ENCODE measurements around the gene GDPD1. TPM values are rescaled to one million over a fixed set of nuclear protein-coding genes. Genes with fewer than 3 reads are reported as not detected.
"Not testable (repeated sequence)": the region's sequence is repeated elsewhere in the genome, so short reads cannot be mapped to it uniquely, and the experiment has no call there.

GDPD1 gene
- total RNA-seq, 1 donor from 2014 or later, result 0.68 TPM

DNA sequence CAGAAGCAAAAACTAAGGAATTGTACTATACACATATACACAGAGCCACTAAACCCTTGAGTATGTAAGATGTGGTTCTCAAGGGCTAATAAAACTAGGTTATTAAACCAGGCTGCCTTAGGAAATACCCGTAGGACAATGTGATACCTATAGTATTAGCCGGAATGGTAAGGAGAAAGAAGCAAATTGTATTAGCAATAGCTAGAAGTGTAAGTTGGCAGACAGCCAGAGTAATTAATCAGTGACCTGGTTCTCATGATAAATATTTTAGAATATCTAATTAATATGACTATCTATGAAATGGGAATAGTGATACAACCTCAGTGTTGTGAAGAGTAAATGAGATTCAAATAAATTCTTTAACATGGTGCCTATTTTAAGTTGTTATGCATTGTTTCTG lies 18.6 kb downstream of the GDPD1 start:
- ATAC-seq (no peak), DNase-seq (ENCODE audit: low spot score) (no peak)

DNA sequence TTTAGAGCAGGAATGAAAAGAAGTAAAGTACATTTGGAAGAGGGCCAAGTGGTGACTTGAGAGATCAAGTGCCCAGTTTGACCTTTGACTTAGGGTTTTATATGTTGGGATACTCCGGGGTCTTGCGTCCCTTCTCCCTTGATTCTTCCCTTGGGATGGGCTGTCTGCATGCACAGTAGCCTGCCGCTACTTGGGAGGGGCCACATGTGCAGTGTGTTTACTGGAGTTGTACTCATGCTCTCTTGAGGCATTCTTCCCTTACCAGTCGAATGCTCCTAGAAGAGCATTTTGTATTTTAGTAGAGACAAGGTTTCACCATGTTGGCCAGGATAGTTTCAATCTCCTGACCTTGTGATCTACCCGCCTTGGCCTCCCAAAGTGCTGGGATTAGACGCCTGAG lies 23.8 kb downstream of the GDPD1 start:
- ATAC-seq, result no peak
- no peak for DNase-seq (ENCODE audit: low spot score)

DNA sequence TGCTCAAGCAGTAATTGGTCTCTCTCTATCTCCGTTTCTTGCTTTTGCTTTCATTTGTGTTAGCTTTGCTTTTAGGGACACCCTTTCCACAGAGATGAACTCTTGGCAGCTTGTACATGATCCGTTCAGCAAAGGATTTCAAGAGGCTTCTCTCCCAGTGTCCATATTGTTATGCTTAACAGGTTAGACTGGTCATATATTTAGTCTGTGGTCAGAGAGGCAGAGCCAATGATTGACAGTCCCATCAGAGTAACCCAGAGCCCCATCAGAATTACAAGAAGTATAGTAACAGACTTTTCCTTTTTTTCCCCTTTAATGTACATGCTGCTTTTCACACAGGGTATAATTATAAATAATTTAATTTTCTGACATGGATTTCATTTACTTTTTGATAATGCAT lies 34.4 kb downstream of the GDPD1 start:
- peak; percentile 29 for ATAC-seq
- no peak for DNase-seq (ENCODE audit: low spot score)

DNA sequence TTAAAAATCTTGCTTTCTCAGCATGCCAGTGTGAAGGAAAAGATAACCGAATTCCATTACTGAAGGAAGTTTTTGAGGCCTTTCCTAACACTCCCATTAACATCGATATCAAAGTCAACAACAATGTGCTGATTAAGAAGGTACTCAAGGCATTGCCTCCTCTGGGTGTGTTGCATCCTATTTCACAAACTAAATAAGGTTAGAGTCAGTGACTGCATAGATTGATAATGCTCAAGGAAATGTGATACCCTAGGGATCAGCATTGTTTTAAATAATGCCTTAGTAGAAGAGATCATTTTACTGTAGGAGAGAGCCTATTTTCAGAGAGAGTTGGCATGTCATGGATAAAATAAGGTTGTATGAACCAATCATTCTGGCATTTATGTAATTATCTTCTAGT lies 36.8 kb downstream of the GDPD1 start:
- ATAC-seq (no peak), DNase-seq (ENCODE audit: low spot score) (no peak)

DNA sequence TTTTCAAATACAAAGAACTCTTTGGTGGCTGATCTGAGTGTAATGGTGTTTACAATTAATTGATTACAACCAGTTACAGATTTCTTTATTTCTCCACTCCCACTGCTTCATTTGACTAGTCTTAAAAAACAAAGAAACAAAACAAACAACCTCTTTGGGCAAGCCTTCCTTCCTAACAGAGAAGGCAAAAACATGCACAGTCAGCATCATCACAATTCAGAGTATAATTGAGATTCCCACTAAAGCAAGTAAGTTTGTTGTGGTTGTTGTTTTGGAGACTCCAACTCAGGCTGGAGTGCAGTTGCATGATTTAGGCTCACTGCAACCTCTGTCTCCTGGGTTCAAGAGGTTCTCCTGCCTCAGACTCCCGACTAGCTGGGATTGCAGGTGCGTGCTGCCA lies 40.4 kb downstream of the GDPD1 start:
- ATAC-seq (no peak), DNase-seq (ENCODE audit: low spot score) (no peak)

DNA sequence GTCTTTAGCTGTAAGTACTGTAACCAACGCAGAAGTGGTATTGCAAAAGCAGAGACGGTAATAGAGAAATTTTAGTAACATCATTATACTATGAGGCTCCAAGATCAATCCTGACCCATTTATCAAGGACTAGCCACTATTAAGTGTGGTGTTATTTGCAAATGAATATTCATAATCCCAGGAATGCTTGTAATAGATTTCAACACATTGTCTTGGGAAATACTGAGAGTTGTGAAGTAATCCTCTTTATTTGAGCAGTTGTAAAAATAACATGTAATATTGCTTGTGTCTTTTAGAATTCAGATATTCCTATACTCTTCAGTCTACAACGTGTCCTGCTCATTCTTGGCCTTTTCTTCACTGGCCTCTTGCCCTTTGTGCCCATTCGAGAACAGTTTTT lies 46.4 kb downstream of the GDPD1 start:
- DNase-seq (ENCODE audit: low spot score) (no peak), ATAC-seq (peak; percentile 49)

DNA sequence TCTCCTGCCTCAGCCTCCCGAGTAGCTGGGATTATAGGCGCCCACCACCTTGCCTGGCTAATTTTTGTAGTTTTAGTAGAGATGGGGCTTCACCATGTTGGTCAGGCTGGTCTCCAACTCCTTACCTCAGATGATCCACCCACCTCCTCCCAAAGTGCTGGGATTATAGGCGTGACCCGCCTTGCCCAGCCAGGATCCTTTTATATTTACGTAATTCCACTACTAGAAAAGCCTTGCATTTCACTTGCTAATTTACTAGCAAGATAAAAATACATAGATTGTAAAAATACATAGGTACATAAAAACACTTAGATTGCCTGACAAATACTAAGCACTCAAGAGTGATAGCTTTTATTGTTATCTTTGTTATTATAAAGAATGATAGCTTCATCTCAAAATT lies 47.5 kb downstream of the GDPD1 start:
- ATAC-seq (no peak), DNase-seq (ENCODE audit: low spot score) (no peak)

DNA sequence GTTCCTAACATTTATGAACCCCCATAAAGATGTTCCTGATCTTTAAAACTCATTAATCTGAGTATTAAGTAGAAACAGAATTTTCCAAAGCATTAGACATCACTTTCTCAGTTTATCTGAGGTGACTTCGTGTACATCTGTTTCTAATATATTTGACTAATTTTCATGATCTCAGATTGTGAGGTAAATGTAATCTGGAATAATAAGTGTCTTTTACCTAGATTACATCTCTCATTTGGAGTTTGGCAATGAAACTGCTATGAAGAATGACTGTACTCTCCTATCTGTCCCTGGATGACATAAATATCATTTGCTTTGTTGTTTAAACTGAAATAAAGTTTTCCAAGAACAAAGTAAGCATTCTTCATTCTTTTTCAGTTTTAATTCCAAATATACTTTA lies 55.3 kb downstream of the GDPD1 start:
- ATAC-seq (no peak), DNase-seq (ENCODE audit: low spot score) (no peak)

DNA sequence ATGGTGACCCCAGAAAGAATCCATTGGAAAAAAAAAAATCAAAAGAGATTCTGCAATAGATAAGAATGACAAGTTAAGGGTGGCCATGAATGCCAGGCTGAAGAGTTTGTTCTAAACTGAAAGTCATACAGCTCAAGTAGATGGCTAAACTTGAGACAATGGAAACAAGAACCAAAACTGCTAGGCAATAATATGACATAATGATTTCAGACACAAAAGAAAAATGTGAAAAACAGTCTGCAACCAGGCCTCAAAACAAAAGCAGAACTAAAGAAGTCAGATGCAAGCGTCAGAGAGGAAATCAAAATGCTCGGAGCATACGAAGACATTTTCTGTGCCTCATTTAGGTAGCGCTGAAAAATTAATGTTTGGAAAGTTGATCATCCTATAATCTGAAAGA lies 56.7 kb downstream of the GDPD1 start:
- DNase-seq (ENCODE audit: low spot score) (no peak), ATAC-seq (no peak)

DNA sequence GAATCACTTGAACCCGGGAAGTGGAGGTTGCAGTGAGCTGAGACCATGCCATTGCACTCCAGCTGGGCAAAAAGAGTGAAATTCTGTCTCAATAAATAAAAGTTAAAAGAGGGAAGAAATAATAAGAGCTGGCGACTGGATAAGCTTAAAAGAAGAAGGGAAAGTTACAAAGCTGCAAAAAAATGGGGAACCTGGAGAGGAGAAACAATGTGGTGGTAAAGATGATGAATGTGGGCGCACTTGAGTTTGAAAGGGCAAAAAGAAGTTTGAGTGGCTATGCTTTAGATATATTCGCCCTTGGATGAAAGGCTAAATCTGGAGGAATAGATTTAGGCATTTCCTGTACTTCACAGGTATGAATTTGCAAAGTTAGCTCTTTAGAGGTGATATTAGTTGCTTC lies 58.1 kb downstream of the GDPD1 start:
- ATAC-seq (no peak), DNase-seq (ENCODE audit: low spot score) (no peak)

DNA sequence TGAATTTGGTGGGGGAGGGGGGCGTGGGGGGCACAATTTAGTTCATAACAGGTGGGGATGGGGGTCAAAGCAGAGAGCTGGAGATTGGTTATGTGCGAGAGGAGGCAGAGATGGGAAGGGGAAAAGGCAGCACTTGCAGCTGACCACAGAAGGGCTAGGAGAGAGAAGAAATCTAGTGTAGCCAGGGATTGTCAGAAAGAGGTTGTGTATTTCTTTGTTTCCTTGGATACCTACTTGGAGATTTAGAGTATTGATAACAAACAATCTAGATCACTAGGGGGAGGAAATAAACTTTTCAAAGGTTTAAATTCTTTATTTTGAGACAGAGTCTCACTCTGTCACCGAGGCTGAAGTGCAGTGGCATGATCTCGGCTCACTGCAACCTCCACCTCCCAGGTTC lies 64.0 kb downstream of the GDPD1 start:
- DNase-seq (ENCODE audit: low spot score) (no peak), ATAC-seq (no peak)

DNA sequence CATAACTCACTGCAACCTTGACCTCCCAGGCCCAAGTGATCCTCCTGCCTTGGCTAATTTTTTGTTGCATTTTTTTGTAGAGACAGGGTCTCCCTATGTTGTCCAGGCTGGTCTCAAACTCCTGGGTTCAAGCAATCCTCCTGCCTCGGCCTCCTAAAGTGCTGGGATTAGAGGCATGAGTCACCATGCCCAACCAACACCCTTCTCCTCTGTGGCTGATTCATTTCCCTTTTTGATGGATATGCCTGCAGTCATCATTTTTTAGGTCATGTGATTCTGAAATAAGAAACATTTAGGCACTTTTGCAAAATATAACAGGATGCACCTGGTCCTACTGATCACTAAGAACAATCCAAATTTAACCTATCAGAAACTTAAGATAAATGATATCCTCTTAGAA lies 67.1 kb downstream of the GDPD1 start:
- DNase-seq (ENCODE audit: low spot score) (no peak), ATAC-seq (no peak)

DNA sequence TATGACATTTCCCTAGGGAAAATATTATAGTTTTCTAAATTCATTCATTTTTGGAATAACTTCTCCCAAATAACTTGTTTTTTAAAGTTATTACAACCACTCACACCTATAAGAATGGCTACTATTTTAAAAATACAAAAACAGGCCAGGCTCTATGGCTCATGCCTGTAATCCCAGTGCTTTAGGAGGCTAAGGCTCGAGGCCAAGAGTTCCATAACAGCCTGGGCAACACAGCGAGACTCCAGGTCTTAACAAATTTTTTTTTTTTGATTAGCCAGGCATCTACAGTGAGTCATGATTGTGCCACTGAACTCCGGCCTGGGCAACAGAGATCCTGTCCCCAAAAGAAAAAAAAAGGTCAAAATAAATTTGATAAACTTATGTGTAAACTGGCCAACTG lies 67.6 kb downstream of the GDPD1 start:
- DNase-seq (ENCODE audit: low spot score) (no peak), ATAC-seq (no peak)

DNA sequence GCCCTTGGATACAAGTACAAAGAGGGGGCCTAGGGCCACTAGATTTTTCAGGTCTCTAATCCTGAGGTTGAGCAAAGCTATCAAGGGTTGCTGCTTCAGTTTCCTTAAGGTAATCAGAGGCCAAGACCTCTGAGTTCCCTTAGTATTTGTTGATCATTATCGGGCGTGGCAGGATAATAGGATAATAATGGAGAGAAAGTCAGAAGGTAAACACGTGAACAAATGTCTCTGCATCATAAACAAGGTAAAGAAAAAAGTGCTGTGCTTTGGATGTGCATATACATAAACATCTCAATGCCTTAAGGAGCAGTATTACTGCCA lies 69.6 kb downstream of the GDPD1 start:
- no peak for ATAC-seq
- DNase-seq (ENCODE audit: low spot score), result no peak

DNA sequence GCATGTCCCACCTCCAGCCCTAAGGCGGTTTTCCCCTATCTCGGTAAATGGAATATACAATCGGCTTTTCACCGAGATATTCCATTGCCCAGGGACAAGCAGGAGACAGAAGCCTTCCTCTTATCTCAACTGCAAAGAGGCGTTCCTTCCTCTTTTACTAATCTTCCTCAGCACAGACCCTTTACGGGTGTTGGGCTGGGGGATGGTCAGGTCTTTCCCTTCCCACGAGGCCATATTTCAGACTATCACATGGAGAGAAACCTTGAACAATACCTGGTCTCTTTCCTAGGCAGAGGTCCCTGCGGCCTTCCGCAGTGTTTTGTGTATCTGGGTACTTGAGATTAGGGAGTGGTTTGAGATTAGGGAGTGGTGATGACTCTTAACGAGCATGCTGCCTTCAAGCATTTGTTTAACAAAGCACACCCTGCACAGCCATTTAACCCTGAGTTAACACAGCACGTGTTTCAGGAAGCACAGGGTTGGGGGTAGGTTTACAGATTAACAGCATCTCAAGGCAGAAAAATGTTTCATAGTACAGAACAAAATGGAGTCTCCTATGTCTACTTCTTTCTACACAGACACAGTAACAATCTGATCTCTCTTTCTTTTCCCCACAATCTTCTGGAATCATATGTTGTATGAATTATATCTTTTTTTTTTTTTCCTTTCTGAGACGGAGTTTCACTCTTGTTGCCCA lies 70.1 kb downstream of the GDPD1 start:
- not testable (repeated sequence) for DNase-seq (ENCODE audit: low spot score); ATAC-seq

DNA sequence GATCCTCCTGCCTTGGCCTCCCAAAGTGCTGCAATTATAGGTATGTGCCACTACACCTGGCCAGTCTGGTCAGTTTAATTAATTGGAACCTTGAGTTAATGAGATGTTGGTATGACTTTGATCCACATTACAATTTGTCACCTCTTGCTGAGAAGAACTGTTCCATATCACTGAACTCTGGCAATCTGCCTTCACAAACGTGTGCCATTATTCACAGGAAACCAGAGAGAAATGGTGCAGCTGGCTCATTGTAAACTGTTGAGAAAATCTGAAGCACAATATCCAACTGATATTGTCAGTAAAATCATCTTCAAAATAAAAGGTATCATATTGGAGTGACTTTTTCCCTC lies 71.8 kb downstream of the GDPD1 start:
- DNase-seq (ENCODE audit: low spot score) (no peak), ATAC-seq (no peak)

DNA sequence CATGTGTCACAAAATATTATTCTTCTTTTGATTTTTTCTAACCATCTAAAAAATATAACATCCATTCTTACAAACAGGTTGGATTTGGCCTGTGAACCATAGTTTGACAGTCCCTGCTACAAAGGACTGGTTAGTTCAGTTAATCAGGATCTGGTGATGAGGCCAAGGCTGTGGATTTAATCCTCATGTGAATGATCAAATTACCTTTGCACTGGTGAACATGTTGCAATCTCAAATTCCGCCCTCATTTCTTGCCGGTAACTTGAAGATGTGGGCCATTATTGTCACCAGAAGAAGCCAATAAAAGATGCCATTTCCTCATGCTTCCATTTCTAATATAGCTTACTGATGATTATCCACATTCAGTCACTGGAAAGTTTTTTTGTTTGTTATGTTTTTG lies 75.9 kb downstream of the GDPD1 start:
- DNase-seq (ENCODE audit: low spot score) (no peak), ATAC-seq (peak; percentile 60)

DNA sequence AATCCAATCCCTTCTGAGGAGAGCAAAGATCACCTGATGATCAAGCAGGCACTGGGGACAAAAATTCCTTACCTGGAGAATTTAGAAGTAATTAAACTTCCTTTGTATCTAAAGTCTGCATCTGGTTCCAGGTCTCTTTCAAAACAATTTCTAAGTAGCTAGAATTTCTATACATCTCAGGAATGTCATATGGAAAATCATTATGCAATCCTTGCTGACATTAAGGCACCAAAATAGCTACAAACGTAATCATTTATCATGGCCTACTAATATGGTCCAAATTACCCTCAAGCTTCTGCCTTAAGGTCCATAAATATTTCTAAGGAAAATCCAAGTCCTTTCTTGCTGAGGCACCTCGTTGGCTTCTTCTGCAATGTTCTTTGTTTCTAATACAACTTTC lies 78.2 kb downstream of the GDPD1 start:
- ATAC-seq (no peak), DNase-seq (ENCODE audit: low spot score) (no peak)

DNA sequence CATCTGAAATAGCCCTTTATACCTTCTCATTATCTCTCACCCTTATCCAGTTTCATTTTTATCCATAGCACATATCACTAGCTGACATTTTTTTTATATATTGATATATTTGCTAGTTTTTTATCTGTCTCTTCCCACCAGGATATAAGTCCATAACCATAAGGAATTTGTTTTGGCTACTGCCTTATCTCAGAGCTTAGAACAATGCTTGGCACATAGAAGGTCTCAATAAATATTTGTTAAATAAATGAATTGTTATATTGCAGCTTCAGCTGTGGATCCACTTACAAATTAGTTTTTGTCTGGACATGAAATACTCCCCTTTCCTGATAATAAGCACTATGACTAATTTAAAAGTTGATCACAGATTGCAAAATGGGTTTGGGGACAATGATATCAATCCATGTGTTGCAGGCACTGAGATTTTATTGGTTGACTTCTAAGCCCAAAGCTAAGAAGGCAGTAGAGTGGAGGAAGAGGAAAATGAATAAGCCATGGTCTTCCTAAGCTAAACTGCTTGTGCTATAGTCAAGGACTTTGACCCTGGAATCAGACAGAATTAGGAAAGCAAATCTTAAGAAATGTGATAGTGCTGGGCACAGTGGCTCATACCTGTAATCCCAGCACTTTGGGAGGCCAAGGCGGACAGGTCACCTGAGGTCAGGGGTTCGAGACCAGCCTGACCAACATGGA lies 79.2 kb downstream of the GDPD1 start:
- no peak for DNase-seq (ENCODE audit: low spot score)
- ATAC-seq, result no peak

DNA sequence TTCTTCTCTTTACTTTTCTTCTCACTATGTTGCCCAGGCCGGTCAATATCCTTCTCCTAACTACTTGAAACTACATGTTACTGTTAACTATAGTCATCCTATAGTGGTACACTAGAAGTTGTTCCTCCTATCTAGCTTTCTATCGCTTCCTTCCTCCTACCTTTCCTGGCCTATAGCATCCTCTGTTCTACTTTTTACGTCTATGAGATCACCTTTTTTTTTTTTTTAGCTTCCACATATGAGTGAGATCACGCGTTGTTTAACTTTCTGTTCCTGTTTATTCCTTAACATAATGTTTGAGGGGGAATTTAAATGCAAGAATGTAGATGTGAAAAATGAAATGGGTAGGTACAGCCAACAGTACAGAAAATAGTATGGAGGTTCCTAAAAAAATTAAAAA lies 80.6 kb downstream of the GDPD1 start:
- ATAC-seq (no peak), DNase-seq (ENCODE audit: low spot score) (no peak)

DNA sequence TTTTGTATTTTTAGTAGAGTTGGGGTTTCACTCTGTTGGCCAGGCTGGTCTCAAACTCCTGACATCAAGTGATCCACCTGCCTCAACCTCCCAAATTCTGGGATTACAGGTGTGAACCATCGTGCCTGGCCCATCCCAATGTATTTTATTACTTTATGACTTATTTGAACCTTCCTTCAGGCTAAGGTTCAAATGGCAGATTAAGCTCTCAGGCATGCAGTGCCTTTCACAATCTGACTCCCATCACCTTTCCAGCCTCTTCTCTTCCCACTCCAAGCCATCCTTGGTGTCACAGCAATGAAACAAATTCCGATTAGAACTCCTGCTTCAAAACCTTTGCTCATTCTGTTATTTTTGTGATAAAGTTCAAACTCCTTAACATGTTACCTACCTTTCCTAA lies 84.5 kb downstream of the GDPD1 start:
- ATAC-seq (no peak), DNase-seq (ENCODE audit: low spot score) (no peak)

DNA sequence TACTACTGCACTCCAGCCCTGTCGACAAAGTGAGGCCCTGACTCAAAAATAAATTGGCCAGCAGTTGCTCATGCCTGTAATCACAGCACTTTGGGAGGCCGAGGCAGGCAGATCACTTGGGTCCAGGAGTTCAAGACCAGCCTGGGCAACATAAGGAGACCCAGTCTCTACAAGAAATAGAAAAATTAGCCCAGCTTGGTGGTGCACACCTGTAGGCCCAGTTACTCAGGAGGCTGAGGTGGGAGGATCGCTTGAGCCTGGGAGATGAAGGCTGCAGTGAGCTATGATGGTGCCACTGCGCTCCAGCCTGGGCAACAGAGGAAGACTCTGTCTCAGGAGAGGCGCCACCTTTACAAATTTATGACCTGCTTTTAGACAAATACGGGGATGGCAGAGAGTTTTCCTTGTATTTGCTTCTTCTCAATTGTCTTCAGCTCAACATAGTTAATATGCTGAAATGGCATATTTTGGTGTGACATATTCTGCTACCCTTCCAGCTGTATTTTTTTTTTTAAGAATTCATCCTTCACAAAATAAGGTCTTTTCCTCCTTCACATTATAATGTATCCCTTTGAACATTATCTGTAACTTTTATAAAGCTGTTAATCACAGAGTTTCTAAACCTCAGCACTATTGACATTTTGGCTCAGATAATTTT lies 90.1 kb downstream of the GDPD1 start:
- DNase-seq (ENCODE audit: low spot score) (peak; percentile 14), ATAC-seq (no peak)

DNA sequence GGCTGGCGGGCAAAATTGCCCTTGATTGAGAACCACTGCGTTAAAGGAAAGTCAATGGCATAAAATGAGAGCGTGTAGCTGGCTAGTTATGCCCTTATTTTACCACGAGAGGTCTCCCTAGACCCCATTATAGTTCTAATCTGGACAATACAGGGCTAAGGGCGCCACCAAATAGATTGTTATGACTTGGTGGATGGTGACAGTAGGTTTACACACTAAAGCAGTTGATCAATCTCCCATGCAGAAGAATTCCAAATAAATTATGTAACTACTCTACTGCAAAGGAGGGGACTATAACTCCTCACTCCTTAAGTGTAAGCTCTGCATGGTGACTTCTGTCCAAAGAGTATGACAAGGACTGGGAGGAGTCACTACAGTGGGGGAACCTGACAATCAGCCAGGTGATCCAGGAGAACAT lies 90.7 kb downstream of the GDPD1 start:
- peak; percentile 100 for ATAC-seq

More for the DNA sequence above, 90.7 kb downstream of the GDPD1 start:
- DNase-seq (ENCODE audit: low spot score), result peak; percentile 48

Data from left lobe of liver (tissue), 2 donors.